HUES64 (cell line): ENCODE results near the gene LRP2BP.
A peak's percentile ranks its signal among the peaks of the same experiment; 100 is the strongest.

ENCODE experiments used
- H3K27ac ChIP-seq: 2 replicates; pipeline ENCODE4 v1.7.0; 2013; ENCODE audit warnings: low read depth, low read length, inconsistent platforms
- H3K27me3 ChIP-seq: 2 replicates; pipeline ENCODE4 v1.6.1; 2013; ENCODE audit warnings: mild to moderate bottlenecking, low read length; ENCODE audit not compliant: insufficient read depth
- H3K36me3 ChIP-seq: 2 replicates; pipeline ENCODE4 v1.6.1; 2013; ENCODE audit warnings: mild to moderate bottlenecking, low read length; ENCODE audit not compliant: insufficient read depth
- H3K4me1 ChIP-seq: 2 replicates; pipeline ENCODE4 v1.6.1; 2013; ENCODE audit warnings: mild to moderate bottlenecking, low read length, moderate library complexity; ENCODE audit not compliant: insufficient read depth
- H3K4me3 ChIP-seq: 2 replicates; pipeline ENCODE4 v1.5.1; 2013; ENCODE audit warnings: mild to moderate bottlenecking, low read length, moderate library complexity
- H3K9ac ChIP-seq: 2 replicates; pipeline ENCODE4 v1.6.1; 2013; ENCODE audit warnings: mild to moderate bottlenecking, low read depth, low read length
- H3K9me3 ChIP-seq: 2 replicates; pipeline ENCODE4 v1.6.1; 2013; ENCODE audit warnings: low read depth, low read length; ENCODE audit not compliant: insufficient read depth
- WGBS: fragments of 150-250, 120-280 bp; methylation state at CpG from one replicate; pipeline ENCODE4 v1.1.7; 2013; ENCODE audit warnings: missing lambda C conversion rate; 5-methylcytosine and 5-hydroxymethylcytosine counted together

The LRP2BP gene

DNA sequence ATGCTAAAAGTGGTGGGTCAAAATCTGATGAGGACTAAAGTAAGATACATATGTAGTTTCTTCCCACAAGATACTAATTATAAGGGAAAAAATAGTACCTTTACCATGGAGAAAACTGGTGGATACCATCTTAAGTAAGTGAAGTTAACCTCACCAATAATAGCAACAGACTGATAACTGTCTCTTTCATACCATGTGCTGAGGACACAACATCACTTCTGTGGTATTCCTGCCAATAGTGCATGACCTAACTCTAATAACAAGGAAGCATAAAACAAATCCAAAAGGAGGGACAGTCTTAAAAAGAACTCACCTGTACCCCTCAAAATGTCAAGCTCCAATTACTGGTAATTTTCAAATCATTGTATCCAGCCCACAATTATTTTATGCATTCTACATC is 21.2 kb upstream of the LRP2BP start:
- Histone ChIP-seq H3K36me3 (peaks cover 84% of the 10 kb centered on the region), H3K27ac (no peak overlapping the region), H3K4me1 (no peaks in the 10 kb centered on the region), H3K9ac (no peak overlapping the region), H3K27me3 (no peaks in the 10 kb centered on the region), H3K9me3 (no peaks in the 10 kb centered on the region), H3K4me3 (no peak overlapping the region)

DNA sequence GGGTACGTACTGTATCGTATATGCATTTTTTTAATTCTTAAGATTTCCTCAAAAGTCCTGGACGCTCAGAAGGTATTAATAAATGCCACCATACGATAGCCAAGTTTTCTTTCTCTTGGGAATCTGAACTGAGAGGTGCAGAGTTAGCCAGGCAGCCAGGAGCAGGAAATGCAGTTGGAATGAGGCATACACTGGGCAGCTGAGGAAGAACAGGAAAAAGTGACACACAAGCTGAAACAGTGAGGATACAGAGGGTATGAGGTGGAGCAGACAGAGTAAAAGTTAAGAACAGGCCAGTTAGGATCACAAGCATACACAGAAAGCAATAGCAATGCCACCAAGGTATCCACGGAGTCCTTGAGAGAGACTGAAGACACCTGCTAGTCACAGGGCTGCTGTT is 16.7 kb upstream of the LRP2BP start:
- H3K27me3 ChIP-seq = no peaks in the 10 kb centered on the region
- H3K9me3 ChIP-seq = peaks cover 6% of the 10 kb centered on the region; the same call in 1 of the 2 replicates
- no peaks in the 10 kb centered on the region for H3K4me1 ChIP-seq
- H3K4me3 ChIP-seq = no peak overlapping the region
- peaks cover 81% of the 10 kb centered on the region for H3K36me3 ChIP-seq
- no peak overlapping the region for H3K27ac ChIP-seq
- WGBS = 98% methylated on average over 5 of the region's 5 CpGs
- no peak overlapping the region for H3K9ac ChIP-seq

DNA sequence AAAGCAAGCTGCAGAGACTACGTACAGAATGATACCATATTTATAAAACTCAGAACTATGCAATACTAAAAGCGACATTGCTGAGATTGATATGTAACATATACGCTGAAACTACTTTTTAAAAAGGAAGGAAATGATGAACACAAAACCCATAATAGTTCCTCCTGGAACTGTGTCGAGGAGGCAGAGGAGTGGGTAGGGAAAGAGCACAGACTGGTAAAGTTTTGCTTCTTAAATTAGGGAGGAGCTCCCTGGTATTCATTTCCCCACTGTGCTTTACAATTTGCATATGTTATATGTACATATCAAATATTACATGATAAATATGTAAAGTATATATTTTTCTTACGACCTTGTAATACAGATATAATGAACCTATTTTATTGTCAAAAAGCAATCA is 16.1 kb upstream of the LRP2BP start:
- no peak overlapping the region for H3K9ac ChIP-seq
- H3K9me3 ChIP-seq = peaks cover 6% of the 10 kb centered on the region; the same call in 1 of the 2 replicates
- no peak overlapping the region for H3K4me3 ChIP-seq
- H3K27ac ChIP-seq = no peak overlapping the region
- WGBS = 100% methylated on average over 3 of the region's 5 CpGs
- no peaks in the 10 kb centered on the region for H3K4me1 ChIP-seq
- H3K27me3 ChIP-seq = no peaks in the 10 kb centered on the region
- H3K36me3 ChIP-seq = peaks cover 76% of the 10 kb centered on the region

DNA sequence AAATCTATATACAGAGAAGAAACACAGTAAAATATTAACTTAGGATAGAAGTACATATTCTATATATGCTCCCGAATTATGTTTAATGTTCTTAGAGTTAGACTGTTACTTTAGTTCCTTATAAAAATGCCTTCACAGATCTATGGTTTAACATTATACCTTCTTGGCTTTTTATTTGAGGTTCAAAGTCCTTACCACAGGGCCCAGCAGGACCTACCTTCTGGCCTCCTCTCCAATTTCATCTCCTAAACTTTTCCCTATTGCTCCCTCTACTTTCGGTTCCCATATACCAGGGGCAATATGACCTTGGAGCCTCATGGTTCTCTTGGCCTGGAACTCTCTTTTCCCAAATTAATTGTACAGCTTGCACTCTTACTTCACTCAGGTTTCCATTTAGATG is 12.7 kb upstream of the LRP2BP start:
- H3K27me3 ChIP-seq = no peaks in the 10 kb centered on the region
- no peaks in the 10 kb centered on the region for H3K4me1 ChIP-seq
- no peak overlapping the region for H3K27ac ChIP-seq
- WGBS = 95% methylated on average over 1 of the region's 2 CpGs
- no peak overlapping the region for H3K4me3 ChIP-seq
- H3K36me3 ChIP-seq = peaks cover 59% of the 10 kb centered on the region
- peaks cover 6% of the 10 kb centered on the region; the same call in 1 of the 2 replicates for H3K9me3 ChIP-seq
- H3K9ac ChIP-seq = no peak overlapping the region

DNA sequence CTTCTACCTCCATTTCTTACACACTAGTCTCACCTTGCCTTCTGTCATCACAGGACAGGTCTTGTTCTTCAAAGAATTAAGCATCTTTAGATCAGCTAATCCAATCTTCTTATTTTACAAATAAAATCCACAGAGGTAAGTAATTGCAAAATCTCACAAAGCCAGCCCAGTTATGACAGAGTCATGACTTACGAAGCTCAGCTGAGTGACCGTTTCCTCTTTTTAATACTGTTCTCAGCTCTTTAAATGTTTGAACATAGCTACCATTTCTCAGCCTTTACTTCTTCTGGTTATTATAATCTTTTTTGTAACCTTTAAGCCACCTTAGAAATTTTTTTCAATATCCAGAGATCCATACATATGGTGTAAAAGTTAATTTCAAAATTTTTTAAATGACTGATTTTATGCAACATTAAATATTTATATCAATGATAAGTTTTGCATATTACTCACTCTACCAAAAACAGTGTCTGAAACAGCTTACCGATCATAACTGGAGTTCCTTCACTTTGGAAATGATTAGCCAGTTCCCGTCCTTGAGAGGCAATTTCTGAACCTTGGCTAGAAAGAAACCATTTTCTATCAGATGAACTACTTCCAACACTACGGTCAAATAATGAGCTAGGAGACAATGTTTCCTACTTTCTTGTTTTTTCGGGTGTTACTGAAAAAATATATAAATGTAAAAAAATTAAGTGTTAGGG is 9.7 kb upstream of the LRP2BP start:
- H3K36me3 ChIP-seq = peaks cover 65% of the 10 kb centered on the region
- WGBS = 96% methylated on average over 5 of the region's 6 CpGs
- no peak overlapping the region for H3K27ac ChIP-seq
- no peaks in the 10 kb centered on the region for H3K4me1 ChIP-seq
- H3K9me3 ChIP-seq = peaks cover 6% of the 10 kb centered on the region; the same call in 1 of the 2 replicates
- no peak overlapping the region for H3K4me3 ChIP-seq
- H3K27me3 ChIP-seq = no peaks in the 10 kb centered on the region
- H3K9ac ChIP-seq = no peak overlapping the region

DNA sequence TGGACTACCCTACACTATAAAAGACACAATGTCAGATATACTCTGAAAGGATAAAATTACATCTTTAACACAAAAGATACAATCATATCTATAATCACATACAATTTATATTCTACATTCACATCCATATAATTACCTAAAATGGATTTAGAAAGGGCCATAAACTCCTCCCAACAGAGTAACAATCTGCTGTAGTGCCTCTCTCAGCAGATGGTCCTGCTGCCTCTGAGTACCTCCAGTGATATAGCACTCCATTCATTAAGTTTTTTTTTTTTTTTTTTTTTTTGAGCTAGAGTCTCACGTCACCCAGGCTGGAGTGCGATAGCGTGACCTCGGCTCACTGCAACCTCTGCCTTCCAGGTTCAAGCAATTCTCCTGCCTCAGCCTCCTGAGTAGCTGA is 8.3 kb upstream of the LRP2BP start:
- Histone ChIP-seq H3K4me3 (no peak overlapping the region), H3K27me3 (no peaks in the 10 kb centered on the region), H3K4me1 (no peaks in the 10 kb centered on the region), H3K27ac (no peak overlapping the region), H3K36me3 (peaks cover 70% of the 10 kb centered on the region), H3K9me3 (no peaks in the 10 kb centered on the region), H3K9ac (no peak overlapping the region)
- 97% methylated on average over 4 of the region's 4 CpGs for WGBS

DNA sequence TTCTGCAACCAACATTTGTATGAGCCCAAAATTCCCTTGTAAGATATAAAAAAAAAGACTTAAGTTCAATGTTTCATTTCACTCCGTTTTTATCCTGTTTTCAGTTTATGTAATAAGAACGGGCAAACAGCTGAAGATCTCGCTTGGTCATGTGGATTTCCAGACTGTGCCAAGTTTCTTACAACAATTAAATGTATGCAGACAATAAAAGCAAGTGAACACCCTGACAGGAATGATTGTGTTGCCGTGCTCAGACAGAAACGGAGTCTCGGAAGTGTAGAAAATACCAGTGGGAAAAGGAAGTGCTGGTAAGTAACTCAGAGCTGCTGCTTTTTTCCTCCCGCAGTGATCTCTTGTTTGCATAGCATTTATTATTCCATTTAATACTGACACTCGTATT is 3.7 kb upstream of the LRP2BP start:
- Histone ChIP-seq H3K4me3 (no peak overlapping the region), H3K9me3 (no peaks in the 10 kb centered on the region), H3K4me1 (peaks cover 14% of the 10 kb centered on the region), H3K9ac (no peak overlapping the region), H3K27ac (no peak overlapping the region), H3K36me3 (peaks cover 50% of the 10 kb centered on the region), H3K27me3 (peaks cover 8% of the 10 kb centered on the region; the same call in 1 of the 2 replicates)
- 97% methylated on average over 7 of the region's 8 CpGs for WGBS

DNA sequence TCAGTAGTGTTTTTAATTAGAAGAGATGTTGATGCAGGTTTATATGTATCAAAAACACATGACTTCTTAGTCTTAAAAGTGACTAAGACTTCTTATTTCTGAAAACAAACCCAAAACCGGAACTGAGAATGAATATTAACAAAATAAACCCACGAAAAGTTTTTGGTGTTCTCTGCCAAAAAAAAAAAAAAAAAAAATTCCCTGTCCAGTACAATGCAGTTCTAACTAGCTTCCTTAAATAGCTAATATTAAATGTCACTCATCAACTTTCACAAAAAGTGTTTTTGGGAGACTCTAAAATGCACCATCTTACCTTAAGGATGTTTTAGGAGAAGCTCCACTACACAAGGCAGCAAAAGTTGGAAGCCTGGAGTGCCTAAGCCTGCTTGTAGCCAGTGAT is 2.9 kb upstream of the LRP2BP start:
- Histone ChIP-seq H3K9ac (no peak overlapping the region), H3K36me3 (peaks cover 50% of the 10 kb centered on the region), H3K4me1 (peaks cover 14% of the 10 kb centered on the region), H3K4me3 (no peak overlapping the region), H3K27ac (no peak overlapping the region), H3K9me3 (no peaks in the 10 kb centered on the region), H3K27me3 (peaks cover 8% of the 10 kb centered on the region; the same call in 1 of the 2 replicates)
- WGBS = 85% methylated on average over 2 of the region's 2 CpGs

DNA sequence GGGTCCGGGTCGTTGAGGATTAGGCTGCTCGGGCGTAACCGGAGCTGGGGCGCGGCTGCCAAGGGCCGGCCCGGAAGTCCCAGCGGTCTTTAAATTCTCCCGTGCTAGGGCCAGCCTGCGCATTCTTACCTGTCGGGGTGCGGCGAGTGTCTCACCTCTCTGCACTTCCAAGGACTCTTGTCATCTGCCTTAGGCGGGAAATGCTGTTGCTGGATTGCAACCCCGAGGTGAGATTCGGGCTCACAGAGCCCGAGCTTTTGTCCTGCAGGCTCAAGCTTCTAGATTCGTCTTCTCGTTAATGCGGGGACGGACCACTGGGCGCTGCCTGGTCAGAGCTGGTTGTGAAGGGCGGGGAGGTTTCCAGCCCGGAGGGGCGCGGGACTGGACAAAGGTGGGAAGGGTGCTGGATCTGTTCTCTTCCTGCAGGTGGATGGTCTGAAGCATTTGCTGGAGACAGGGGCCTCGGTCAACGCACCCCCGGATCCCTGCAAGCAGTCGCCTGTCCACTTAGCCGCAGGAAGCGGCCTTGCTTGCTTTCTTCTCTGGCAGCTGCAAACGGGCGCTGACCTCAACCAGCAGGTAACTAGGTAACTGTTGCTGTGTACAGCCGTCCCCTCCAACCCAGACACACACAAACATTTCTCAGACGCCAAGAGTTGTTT is 1.1 kb upstream of the LRP2BP start, which contains the start of gene ANKRD37:
ANKRD37 (plus strand) TSS at position 118 of the 662 bp plus-strand sequence; CDS start at position 201, 83 bp downstream.
- peaks cover 37% of the 10 kb centered on the region for H3K36me3 ChIP-seq
- peaks cover 8% of the 10 kb centered on the region; the same call in 1 of the 2 replicates for H3K27me3 ChIP-seq
- 7% methylated on average over 38 of the region's 38 CpGs for WGBS
- peak within 1 kb of the TSS; percentile 78 for H3K27ac ChIP-seq
- peak within 1 kb of the TSS; percentile 58 for H3K9ac ChIP-seq
- peaks cover 14% of the 10 kb centered on the region for H3K4me1 ChIP-seq
- H3K4me3 ChIP-seq = peak within 1 kb of the TSS; percentile 57
- no peaks in the 10 kb centered on the region for H3K9me3 ChIP-seq

DNA sequence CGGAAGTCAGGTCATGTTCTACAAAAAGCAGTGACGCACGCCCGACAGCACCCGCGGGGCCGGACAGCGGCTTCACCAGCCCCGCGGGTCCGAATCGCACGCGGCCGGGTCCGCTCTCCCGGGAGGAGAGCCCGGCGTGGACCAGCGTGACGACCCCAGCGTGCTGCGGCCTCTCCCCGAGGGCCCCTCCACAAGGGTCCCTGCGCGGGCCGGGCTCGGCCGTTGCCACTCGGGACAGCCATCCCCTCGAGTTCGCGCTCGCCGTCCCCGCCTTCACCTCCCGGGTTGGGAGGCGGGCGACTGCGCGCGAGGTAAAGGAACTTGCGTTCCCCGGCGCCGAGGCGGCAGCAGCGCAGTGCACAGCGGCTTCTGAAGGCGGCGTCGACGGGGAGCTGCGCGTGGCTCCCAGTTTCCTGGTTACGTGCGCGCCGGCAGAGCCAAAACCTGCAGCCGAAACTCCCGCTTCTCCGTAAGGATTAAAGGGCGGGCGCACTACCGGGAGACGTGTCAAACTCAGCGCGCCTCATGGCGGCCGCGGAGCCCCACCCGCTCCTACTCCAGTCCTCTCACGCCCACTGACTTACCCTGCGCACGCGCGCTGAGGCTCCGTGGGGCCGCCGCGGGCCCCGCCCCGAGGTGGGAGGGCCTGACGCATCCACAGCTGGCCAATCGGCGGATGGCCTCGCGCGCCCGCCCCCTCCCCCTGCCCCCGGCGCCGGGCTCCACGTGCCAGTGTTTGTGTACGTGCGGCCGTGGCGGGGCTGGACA is 416 bp upstream of the LRP2BP start:
- H3K27me3 ChIP-seq = peaks cover 8% of the 10 kb centered on the region; the same call in 1 of the 2 replicates
- WGBS = 2% methylated on average over 98 of the region's 98 CpGs
- no peaks in the 10 kb centered on the region for H3K9me3 ChIP-seq
- peak overlapping the region; percentile 57 for H3K4me3 ChIP-seq
- H3K36me3 ChIP-seq = peaks cover 30% of the 10 kb centered on the region
- H3K27ac ChIP-seq = peak overlapping the region; percentile 78; the same call in 1 of the 2 replicates
- peaks cover 14% of the 10 kb centered on the region for H3K4me1 ChIP-seq
- peak overlapping the region; percentile 58 for H3K9ac ChIP-seq
